Loucy (cell line): ENCODE measurements around the gene GNRHR.

Experiments
- CTCF ChIP-seq: fragments of 200-600 bp; sonication (generic); conservative IDR thresholded peaks from 2 replicates; pipeline ENCODE4 v1.5.1; 2014; ENCODE audit warnings: mild to moderate bottlenecking, antibody characterized with exemption, low read length
- EZH2phosphoT487 ChIP-seq: fragments of 200-600 bp; IDR thresholded peaks from 2 replicates; pipeline ENCODE4 v1.6.1; 2018; ENCODE audit warnings: antibody characterized with exemption, mild to moderate bottlenecking, moderate library complexity, borderline replicate concordance

GRCh38 chr4:67714955-67715354, 39.2 kb downstream of the GNRHR start:
- TF ChIP-seq CTCF (0 out of 2 replicates have a peak, but pooled peaks have one; percentile 18), EZH2phosphoT487 (no peak)
